Loucy (cell line): Measurements from ENCODE around the gene SPEG.

Experiments
- H2AFZ ChIP-seq: fragments of 200-600 bp; sonication (generic); 2 replicates; pipeline ENCODE4 v1.6.0; 2016; ENCODE audit warnings: antibody characterized with exemption, mild to moderate bottlenecking, low read length, moderate library complexity
- H3F3A ChIP-seq: fragments of 200-600 bp; 2 replicates; pipeline ENCODE4 v1.6.0; 2016; ENCODE audit warnings: antibody characterized with exemption, low read depth, mild to moderate bottlenecking
- H3K27me3 ChIP-seq: fragments of 200-600 bp; sonication (generic); 2 replicates; pipeline ENCODE4 v1.6.1; 2014; ENCODE audit warnings: low read length, mild to moderate bottlenecking; ENCODE audit not compliant: insufficient read depth, poor library complexity, severe bottlenecking
- H3K36me3 ChIP-seq: fragments of 200-600 bp; sonication (generic); 2 replicates; pipeline ENCODE4 v1.6.1; 2016; ENCODE audit warnings: low read length; ENCODE audit not compliant: insufficient read depth
- H3K4me1 ChIP-seq: fragments of 200-600 bp; sonication (generic); 2 replicates; pipeline ENCODE4 v1.5.1; 2014; ENCODE audit warnings: low read length, mild to moderate bottlenecking; ENCODE audit not compliant: insufficient read depth, poor library complexity, severe bottlenecking
- H3K4me2 ChIP-seq: fragments of 200-600 bp; sonication (generic); 2 replicates; pipeline ENCODE4 v1.6.0; 2014; ENCODE audit warnings: antibody characterized with exemption, low read length, low read depth, mild to moderate bottlenecking; ENCODE audit not compliant: poor library complexity, severe bottlenecking
- H3K4me3 ChIP-seq: fragments of 200-600 bp; sonication (generic); 2 replicates; pipeline ENCODE4 v1.5.1; 2014; ENCODE audit warnings: low read length, mild to moderate bottlenecking, mixed read lengths; ENCODE audit not compliant: poor library complexity, severe bottlenecking
- H3K79me2 ChIP-seq: fragments of 200-600 bp; sonication (generic); 2 replicates; pipeline ENCODE4 v1.6.1; 2014; ENCODE audit warnings: low read length; ENCODE audit not compliant: insufficient read depth
- H3K9ac ChIP-seq: fragments of 200-600 bp; sonication (generic); 2 replicates; pipeline ENCODE4 v1.6.0; 2014; ENCODE audit warnings: mild to moderate bottlenecking, low read depth, low read length, moderate library complexity; ENCODE audit not compliant: poor library complexity, severe bottlenecking
- H3K9me2 ChIP-seq: fragments of 200-600 bp; sonication (generic); replicated peaks from 2 replicates; pipeline ENCODE4 v1.6.1; 2016; ENCODE audit warnings: low read depth, low read length, mixed read lengths
- H3K9me3 ChIP-seq: fragments of 200-600 bp; sonication (generic); 2 replicates; pipeline ENCODE4 v1.6.1; 2014; ENCODE audit warnings: mild to moderate bottlenecking, antibody characterized with exemption, low read length, low read depth; ENCODE audit not compliant: insufficient read depth
- H4K20me1 ChIP-seq: fragments of 200-600 bp; sonication (generic); 2 replicates; pipeline ENCODE4 v1.6.0; 2014; ENCODE audit warnings: antibody characterized with exemption, low read length, mild to moderate bottlenecking; ENCODE audit not compliant: insufficient read depth, poor library complexity, severe bottlenecking
- CTCF ChIP-seq: fragments of 200-600 bp; sonication (generic); conservative IDR thresholded peaks from 2 replicates; pipeline ENCODE4 v1.5.1; 2014; ENCODE audit warnings: mild to moderate bottlenecking, antibody characterized with exemption, low read length
- EZH2phosphoT487 ChIP-seq: fragments of 200-600 bp; IDR thresholded peaks from 2 replicates; pipeline ENCODE4 v1.6.1; 2018; ENCODE audit warnings: antibody characterized with exemption, mild to moderate bottlenecking, moderate library complexity, borderline replicate concordance

SPEG gene

GRCh38 chr2:219499058-219499307 is 64.3 kb downstream of the SPEG start:
- Histone ChIP-seq H3K27me3 (no peaks in the 10 kb centered on the region), H3K4me2 (peak overlapping the region; percentile 86), H3K9me3 (no peaks in the 10 kb centered on the region), H3K9me2 (no peaks in the 10 kb centered on the region), H3F3A (no peaks in the 10 kb centered on the region), H3K36me3 (no peaks in the 10 kb centered on the region), H2AFZ (peak overlapping the region; percentile 66; the same call in 1 of the 2 replicates), H3K4me1 (peaks cover 24% of the 10 kb centered on the region), H4K20me1 (no peaks in the 10 kb centered on the region), H3K9ac (peak overlapping the region; percentile 93), H3K79me2 (peaks cover 10% of the 10 kb centered on the region; the same call in 1 of the 2 replicates), H3K4me3 (peak overlapping the region; percentile 93)
- TF ChIP-seq EZH2phosphoT487 (no peak), CTCF (no peak)

- H3K27me3 ChIP-seq, result no peaks in the 10 kb centered on the region
- H3K4me2 ChIP-seq, result peak overlapping the region; percentile 86
- H3K79me2 ChIP-seq, result peaks cover 10% of the 10 kb centered on the region; the same call in 1 of the 2 replicates
- H3K9me2 ChIP-seq, result no peaks in the 10 kb centered on the region
- no peaks in the 10 kb centered on the region for H4K20me1 ChIP-seq
- H3F3A ChIP-seq, result no peaks in the 10 kb centered on the region
- peaks cover 24% of the 10 kb centered on the region for H3K4me1 ChIP-seq
- TF ChIP-seq EZH2phosphoT487, result no peak
- TF ChIP-seq CTCF, result no peak
- no peaks in the 10 kb centered on the region for H3K9me3 ChIP-seq
- H3K4me3 ChIP-seq, result peak overlapping the region; percentile 93
- no peak overlapping the region for H2AFZ ChIP-seq
- no peaks in the 10 kb centered on the region for H3K36me3 ChIP-seq
- peak overlapping the region; percentile 93 for H3K9ac ChIP-seq
Measured at GRCh38 chr2:219499555-219499954, 64.9 kb downstream of the SPEG start.

- H3K4me3 ChIP-seq, result peak overlapping the region; percentile 93
Measured at GRCh38 chr2:219500135-219500534, 65.5 kb downstream of the SPEG start.

More at GRCh38 chr2:219500135-219500534, 65.5 kb downstream of the SPEG start:
- no peaks in the 10 kb centered on the region for H3K27me3 ChIP-seq
- peaks cover 22% of the 10 kb centered on the region for H3K4me1 ChIP-seq
- no peaks in the 10 kb centered on the region for H3K9me2 ChIP-seq
- peak overlapping the region; percentile 86 for H3K4me2 ChIP-seq
- no peak overlapping the region for H2AFZ ChIP-seq
- H3K79me2 ChIP-seq, result peaks cover 10% of the 10 kb centered on the region; the same call in 1 of the 2 replicates
- no peaks in the 10 kb centered on the region for H3F3A ChIP-seq
- no peaks in the 10 kb centered on the region for H3K36me3 ChIP-seq
- peak overlapping the region; percentile 93 for H3K9ac ChIP-seq
- no peaks in the 10 kb centered on the region for H3K9me3 ChIP-seq
- no peaks in the 10 kb centered on the region for H4K20me1 ChIP-seq
- no peak for TF ChIP-seq EZH2phosphoT487
- TF ChIP-seq CTCF, result peak; percentile 73
